Subcutaneous adipose tissue (tissue), 4 donors: ENCODE measurements around the gene CDCA8. TPM values are rescaled to one million over a fixed set of nuclear protein-coding genes. Genes with fewer than 3 reads are reported as not detected.

ENCODE experiments used
- CTCF ChIP-seq: fragments of 450-650 bp; IDR thresholded peaks from one replicate; pipeline ENCODE4 v1.5.1; 2016; ENCODE audit warnings: low read depth, mild to moderate bottlenecking, control low read depth, antibody characterized with exemption, moderate library complexity
- total RNA-seq, 4 donors: library from RNA; depleted of rRNA; stranded (reverse); fragments of >200 nt; gene quantifications; one replicate each; pipeline ENCODE4 v1.1.0, GENCODE V29; 2016

CDCA8 gene
- total RNA-seq, 4 donors from 2014 or later = 0.57 to 1.3 (median 0.89) TPM

- no peak for TF ChIP-seq CTCF
These were observed 8.7 kb downstream of the CDCA8 start for GRCh38 chr1:37701051-37701450.

GRCh38 chr1:37703061-37703460 is 10.7 kb downstream of the CDCA8 start:
- TF ChIP-seq CTCF = no peak

GRCh38 chr1:37704966-37705365 is 12.7 kb downstream of the CDCA8 start:
- no peak for TF ChIP-seq CTCF

- TF ChIP-seq CTCF = no peak
These were observed 13.1 kb downstream of the CDCA8 start for GRCh38 chr1:37705399-37705798.

- no peak for TF ChIP-seq CTCF
These were observed 16.2 kb downstream of the CDCA8 start for GRCh38 chr1:37708471-37708870.

GRCh38 chr1:37714226-37714625 is 21.9 kb downstream of the CDCA8 start:
- TF ChIP-seq CTCF = no peak

GRCh38 chr1:37714689-37715088 is 22.4 kb downstream of the CDCA8 start:
- no peak for TF ChIP-seq CTCF
